Neuronal stem cell (in vitro differentiated cells): Measurements from ENCODE around the gene HERC4.

ENCODE experiments used
- DNase-seq: peaks from one replicate; pipeline ENCODE4 v3.0.0-alpha.2; 2013; ENCODE audit warnings: low spot score
- H2AFZ ChIP-seq: one replicate; pipeline ENCODE4 v1.6.1; 2013; ENCODE audit warnings: mild to moderate bottlenecking, low read length, inconsistent platforms
- H2AK5ac ChIP-seq: 2 replicates; pipeline ENCODE4 v1.6.1; 2013; ENCODE audit warnings: low read depth, mild to moderate bottlenecking, inconsistent platforms, low read length, moderate library complexity, mixed read lengths
- H2BK120ac ChIP-seq: 2 replicates; pipeline ENCODE4 v1.6.1; 2013; ENCODE audit warnings: low read depth, mild to moderate bottlenecking, inconsistent platforms, low read length, moderate library complexity, mixed read lengths
- H2BK12ac ChIP-seq: one replicate; pipeline ENCODE4 v1.6.1; 2013; ENCODE audit warnings: low read length, inconsistent platforms
- H2BK15ac ChIP-seq: 2 replicates; pipeline ENCODE4 v1.6.1; 2013; ENCODE audit warnings: mild to moderate bottlenecking, low read length, inconsistent platforms, mixed read lengths
- H2BK5ac ChIP-seq: one replicate; pipeline ENCODE4 v1.6.1; 2013; ENCODE audit warnings: inconsistent platforms, mild to moderate bottlenecking, low read length, moderate library complexity
- H3K14ac ChIP-seq: one replicate; pipeline ENCODE4 v1.6.1; 2013; ENCODE audit warnings: low read length, inconsistent platforms
- H3K18ac ChIP-seq: 2 replicates; pipeline ENCODE4 v1.6.1; 2013; ENCODE audit warnings: low read length, inconsistent platforms
- H3K23ac ChIP-seq: 2 replicates; pipeline ENCODE4 v1.6.1; 2013; ENCODE audit warnings: low read depth, mild to moderate bottlenecking, mixed read lengths, low read length, inconsistent platforms; ENCODE audit not compliant: poor library complexity
- H3K27ac ChIP-seq: replicated peaks from 3 replicates; pipeline ENCODE4 v1.5.1; 2013; ENCODE audit warnings: low read length, inconsistent platforms
- H3K27me3 ChIP-seq, 3 experiments: 2 replicates each; pipeline ENCODE4 v1.6.1; 2013; ENCODE audit warnings: low read length in 3 of 3, mild to moderate bottlenecking in 2 of 3, inconsistent platforms in 1 of 3, low read depth in 1 of 3, mixed read lengths in 1 of 3, moderate library complexity in 1 of 3; ENCODE audit not compliant: control insufficient read depth in 3 of 3, insufficient read depth in 3 of 3
- H3K36me3 ChIP-seq, 2 donors: replicated peaks in 1 of 2; 2 replicates each; pipeline ENCODE4 v1.6.1; 2013; ENCODE audit warnings: low read length in 2 of 2; ENCODE audit not compliant: control insufficient read depth in 2 of 2, insufficient read depth in 2 of 2
- H3K4ac ChIP-seq: 2 replicates; pipeline ENCODE4 v1.6.1; 2013; ENCODE audit warnings: inconsistent platforms, mild to moderate bottlenecking, low read length, moderate library complexity
- H3K4me1 ChIP-seq, 2 donors: 1 replicate in 1 of 2; 2 replicates in 1 of 2; pipeline ENCODE4 v1.6.1; 2013; ENCODE audit warnings: low read length in 2 of 2, low read depth in 1 of 2; ENCODE audit not compliant: control insufficient read depth in 2 of 2, insufficient read depth in 1 of 2
- H3K4me2 ChIP-seq: one replicate; pipeline ENCODE4 v1.6.1; 2013; ENCODE audit warnings: mild to moderate bottlenecking, low read length, inconsistent platforms; ENCODE audit not compliant: insufficient read depth, poor library complexity, severe bottlenecking
- H3K4me3 ChIP-seq, 2 donors: 2 replicates each; pipeline ENCODE4 v1.5.1; 2013; ENCODE audit warnings: low read length in 2 of 2, mild to moderate bottlenecking in 2 of 2, inconsistent platforms in 1 of 2, moderate library complexity in 1 of 2
- H3K79me1 ChIP-seq: one replicate; pipeline ENCODE4 v1.6.1; 2013; ENCODE audit warnings: low read depth, mild to moderate bottlenecking, inconsistent platforms, low read length, moderate library complexity
- H3K9ac ChIP-seq: one replicate; pipeline ENCODE4 v1.6.1; 2013; ENCODE audit warnings: mild to moderate bottlenecking, low read depth, low read length, inconsistent platforms; ENCODE audit not compliant: poor library complexity
- H3K9me3 ChIP-seq, 2 donors: replicated peaks in 1 of 2; 2 replicates each; pipeline versions ENCODE3 to v1.6.1; 2013; ENCODE audit warnings: low read length in 2 of 2, mild to moderate bottlenecking in 2 of 2, inconsistent platforms in 1 of 2, low read depth in 1 of 2, mixed read lengths in 1 of 2, moderate library complexity in 1 of 2; ENCODE audit not compliant: control insufficient read depth in 2 of 2, insufficient read depth in 1 of 2
- H4K8ac ChIP-seq: one replicate; pipeline ENCODE4 v1.6.1; 2013; ENCODE audit warnings: low read depth, mild to moderate bottlenecking, inconsistent platforms, low read length, moderate library complexity
- H4K91ac ChIP-seq: one replicate; pipeline ENCODE4 v1.6.1; 2013; ENCODE audit warnings: low read length, low read depth, mild to moderate bottlenecking, inconsistent platforms; ENCODE audit not compliant: poor library complexity
- WGBS, 2 donors: extraction: QIAGEN DNeasy Blood & Tissue Kit; methylation state at CpG; one replicate each; pipeline ENCODE4 v1.1.7; 2013; ENCODE audit warnings: missing lambda C conversion rate in 2 of 2, mixed read lengths in 1 of 2; ENCODE audit not compliant: insufficient read length in 2 of 2, insufficient replicate concordance in 1 of 2; ENCODE audit errors: extremely low coverage in 2 of 2; 5-methylcytosine and 5-hydroxymethylcytosine counted together

Gene HERC4

GRCh38 chr10:67884842-67885670, 190.0 kb downstream of the HERC4 start:
- Histone ChIP-seq H3K9ac (peak overlapping the region; percentile 98), H2BK120ac (peak overlapping the region; percentile 47), H3K9me3 (no peaks in the 10 kb centered on the region), H4K91ac (no peak overlapping the region), H4K8ac (no peak overlapping the region), H3K14ac (peak overlapping the region; percentile 89), H2BK15ac (peak overlapping the region; percentile 49), H2BK5ac (peak overlapping the region; percentile 98), H3K4me2 (peak overlapping the region; percentile 49), H3K27ac (peak overlapping the region; percentile 91), H2BK12ac (peak overlapping the region; percentile 10), H3K79me1 (peaks cover 5% of the 10 kb centered on the region), H3K4ac (no peak overlapping the region), H3K27me3 (no peaks in the 10 kb centered on the region), H3K18ac (peak overlapping the region; percentile 98), H2AFZ (peak overlapping the region; percentile 90), H3K4me3 (peak overlapping the region; percentile 80 to 93), H3K4me1 (peaks cover 0 to 3% of the 10 kb centered on the region in 2 donors), H2AK5ac (peak overlapping the region; percentile 56), H3K36me3 (peaks cover 0 to 39% of the 10 kb centered on the region in 2 donors), H3K23ac (peak overlapping the region; percentile 95)
- peak; percentile 64 for DNase-seq
- WGBS, 2 donors = no CpG with 5 or more reads among the region's 73 CpGs

GRCh38 chr10:67884313-67884841, 190.7 kb downstream of the HERC4 start, which contains the start of gene SIRT1:
TSS of gene SIRT1 (plus strand) at chr10:67884656. CDS start at chr10:67884722, 66 bp downstream.
- peak within 1 kb of the TSS; percentile 98 for H3K9ac ChIP-seq
- no CpG with 5 or more reads among the region's 62 CpGs for WGBS, 2 donors
- H3K14ac ChIP-seq = peak within 1 kb of the TSS; percentile 89
- peaks cover 0 to 32% of the 10 kb centered on the region in 2 donors for H3K36me3 ChIP-seq
- no peak within 1 kb of the TSS for H3K4ac ChIP-seq
- peak within 1 kb of the TSS; percentile 49 for H2BK15ac ChIP-seq
- DNase-seq = peak; percentile 95
- H3K27ac ChIP-seq = peak within 1 kb of the TSS; percentile 91
- H2AK5ac ChIP-seq = peak within 1 kb of the TSS; percentile 56
- H3K9me3 ChIP-seq = no peaks in the 10 kb centered on the region
- no peaks in the 10 kb centered on the region for H3K27me3 ChIP-seq
- no peak within 1 kb of the TSS for H4K91ac ChIP-seq
- peak within 1 kb of the TSS; percentile 47 for H2BK120ac ChIP-seq
- peak within 1 kb of the TSS; percentile 100 for H3K23ac ChIP-seq
- peak within 1 kb of the TSS; percentile 90 for H2AFZ ChIP-seq
- H3K4me2 ChIP-seq = peak within 1 kb of the TSS; percentile 52
- peaks cover 0 to 3% of the 10 kb centered on the region in 2 donors for H3K4me1 ChIP-seq
- peak within 1 kb of the TSS; percentile 98 for H2BK5ac ChIP-seq
- peaks cover 5% of the 10 kb centered on the region for H3K79me1 ChIP-seq
- peak within 1 kb of the TSS; percentile 10 for H2BK12ac ChIP-seq
- H3K18ac ChIP-seq = peak within 1 kb of the TSS; percentile 98
- peak within 1 kb of the TSS; percentile 80 to 93 for H3K4me3 ChIP-seq
- no peak within 1 kb of the TSS for H4K8ac ChIP-seq

- Histone ChIP-seq H3K9me3 (no peaks in the 10 kb centered on the region), H3K9ac (no peak overlapping the region), H3K18ac (no peak overlapping the region), H3K23ac (no peak overlapping the region), H3K4me1 (peaks cover 0 to 3% of the 10 kb centered on the region in 2 donors), H3K14ac (no peak overlapping the region), H2BK120ac (no peak overlapping the region), H2BK15ac (no peak overlapping the region), H2AFZ (peak overlapping the region; percentile 90), H2BK5ac (no peak overlapping the region), H3K4ac (no peak overlapping the region), H3K4me3 (peak overlapping the region; percentile 62 to 80), H2BK12ac (no peak overlapping the region), H4K8ac (no peak overlapping the region), H3K27ac (peak overlapping the region; percentile 32), H2AK5ac (no peak overlapping the region), H3K27me3 (no peaks in the 10 kb centered on the region), H3K4me2 (peak overlapping the region; percentile 52), H3K79me1 (peaks cover 5% of the 10 kb centered on the region), H4K91ac (no peak overlapping the region), H3K36me3 (peaks cover 0 to 27% of the 10 kb centered on the region in 2 donors)
- WGBS, 2 donors = no CpG with 5 or more reads among the region's 13 CpGs
- DNase-seq = no peak
Measured at GRCh38 chr10:67883710-67884312, 191.3 kb downstream of the HERC4 start.

GRCh38 chr10:67878133-67878532, 196.9 kb downstream of the HERC4 start:
- no peaks in the 10 kb centered on the region for H3K4me1 ChIP-seq
- no peak overlapping the region for H3K9ac ChIP-seq
- no peak overlapping the region for H2AK5ac ChIP-seq
- H3K23ac ChIP-seq = no peak overlapping the region
- H3K4me3 ChIP-seq = no peak overlapping the region
- no peak overlapping the region for H3K14ac ChIP-seq
- no peak overlapping the region for H4K91ac ChIP-seq
- no CpG with 5 or more reads among the region's 7 CpGs for WGBS, 2 donors
- H4K8ac ChIP-seq = no peak overlapping the region
- H2BK12ac ChIP-seq = no peak overlapping the region
- H2BK15ac ChIP-seq = no peak overlapping the region
- H3K4me2 ChIP-seq = no peak overlapping the region
- no peak overlapping the region for H2BK5ac ChIP-seq
- no peak for DNase-seq
- no peaks in the 10 kb centered on the region for H3K79me1 ChIP-seq
- no peak overlapping the region for H2BK120ac ChIP-seq
- H3K27me3 ChIP-seq = no peaks in the 10 kb centered on the region
- H3K36me3 ChIP-seq = no peaks in the 10 kb centered on the region
- no peak overlapping the region for H3K18ac ChIP-seq
- H2AFZ ChIP-seq = no peak overlapping the region
- H3K9me3 ChIP-seq = no peaks in the 10 kb centered on the region
- H3K4ac ChIP-seq = no peak overlapping the region
- H3K27ac ChIP-seq = no peak overlapping the region
